GM13977 (cell line): ENCODE measurements around the gene FANCD2OS.
"Not testable (repeated sequence)": the region's sequence is repeated elsewhere in the genome, so short reads cannot be mapped to it uniquely, and the experiment has no call there.

ENCODE experiments used
- DNase-seq: peaks from one replicate; pipeline ENCODE4 v3.0.0; 2012; ENCODE audit warnings: low spot score
- CTCF ChIP-seq: IDR thresholded peaks from 2 replicates; pipeline ENCODE4 v1.5.1; 2012; ENCODE audit warnings: mild to moderate bottlenecking, control low read depth; ENCODE audit not compliant: insufficient read depth; ENCODE audit errors: extremely low read depth, missing control alignments
- in situ Hi-C: fragments of 300-500 bp; cut with MboI; formaldehyde crosslinking; loops from one replicate; pipeline ENCODE4 v1.12.0; 2022; ENCODE audit warnings: low sequenced_read_pairs, low pct_unique_long_range_greater_than_20kb, mixed read lengths, inconsistent platforms; ENCODE audit not compliant: unreplicated experiment

Gene FANCD2OS

GRCh38 chr3:10081871-10082270 lies 26.2 kb downstream of the FANCD2OS start:
- TF ChIP-seq CTCF: no peak

GRCh38 chr3:10074666-10075065 lies 33.4 kb downstream of the FANCD2OS start:
- no peak for TF ChIP-seq CTCF
- in situ Hi-C loops: no loop called here
- no peak for DNase-seq

More at GRCh38 chr3:10081871-10082270, 26.2 kb downstream of the FANCD2OS start:
- no peak for DNase-seq
- in situ Hi-C loops: no loop called here

- DNase-seq, in situ Hi-C loops: not testable (repeated sequence)
These were observed 38.0 kb downstream of the FANCD2OS start for GRCh38 chr3:10070077-10070476.

GRCh38 chr3:10055097-10055496 lies 53.0 kb downstream of the FANCD2OS start:
- no peak for TF ChIP-seq CTCF
- in situ Hi-C loops: no loop called here
- no peak for DNase-seq
